HEK293T (cell line): ENCODE data around the gene EGFL8.
"Not testable (repeated sequence)": the region's sequence is repeated elsewhere in the genome, so short reads cannot be mapped to it uniquely, and the experiment has no call there.

Experiments
- CTCF ChIA-PET: fragments of 350-600 bp; formaldehyde crosslinking; extraction: SDS; loops from one replicate; lab custom pipeline; 2021; ENCODE audit warnings: antibody characterized with exemption, inconsistent platforms; lab: Yijun Ruan, JAX
- POLR2A ChIA-PET: fragments of 350-600 bp; formaldehyde crosslinking; extraction: SDS; loops from one replicate; lab custom pipeline; 2020; ENCODE audit warnings: antibody characterized with exemption, inconsistent platforms; lab: Yijun Ruan, JAX
- DNase-seq: peaks from one replicate; pipeline ENCODE4 v3.0.0; 2012; ENCODE audit warnings: mixed read lengths; ENCODE audit errors: extremely low spot score
- ARNT ChIP-seq: fragments of 450-650 bp; IDR thresholded peaks from 2 replicates; pipeline ENCODE4 v1.6.1; 2017; ENCODE audit warnings: mild to moderate bottlenecking
- BHLHE40 ChIP-seq: fragments of 450-650 bp; IDR thresholded peaks from 2 replicates; pipeline ENCODE4 v1.6.1; 2016; ENCODE audit warnings: mild to moderate bottlenecking, moderate library complexity, borderline replicate concordance
- CTBP1 ChIP-seq: fragments of 450-650 bp; IDR thresholded peaks from 2 replicates; pipeline ENCODE4 v1.6.1; 2016; ENCODE audit warnings: borderline replicate concordance
- ELF4 ChIP-seq: fragments of 450-650 bp; IDR thresholded peaks from 2 replicates; pipeline ENCODE4 v1.6.1; 2017; ENCODE audit warnings: antibody characterized with exemption
- FOXA1 ChIP-seq: fragments of 450-650 bp; IDR thresholded peaks from 2 replicates; pipeline ENCODE4 v1.6.1; 2016; ENCODE audit warnings: mild to moderate bottlenecking
- FOXK2 ChIP-seq: fragments of 450-650 bp; IDR thresholded peaks from 2 replicates; pipeline ENCODE4 v1.6.1; 2016; ENCODE audit warnings: mild to moderate bottlenecking
- FOXM1 ChIP-seq: fragments of 450-650 bp; IDR thresholded peaks from 2 replicates; pipeline ENCODE4 v1.6.1; 2017; ENCODE audit warnings: mild to moderate bottlenecking, borderline replicate concordance
- HDGF ChIP-seq: fragments of 450-650 bp; IDR thresholded peaks from 2 replicates; pipeline ENCODE4 v1.6.1; 2017; ENCODE audit warnings: antibody characterized with exemption, borderline replicate concordance
- L3MBTL2 ChIP-seq: fragments of 450-650 bp; conservative IDR thresholded peaks from 2 replicates; pipeline ENCODE4 v1.6.1; 2016; ENCODE audit warnings: mild to moderate bottlenecking
- LEF1 ChIP-seq: fragments of 450-650 bp; IDR thresholded peaks from 2 replicates; pipeline ENCODE4 v1.6.1; 2017; ENCODE audit warnings: mild to moderate bottlenecking, borderline replicate concordance
- NFRKB ChIP-seq: fragments of 450-650 bp; IDR thresholded peaks from 2 replicates; pipeline ENCODE4 v1.6.1; 2016; ENCODE audit warnings: mild to moderate bottlenecking, moderate library complexity
- PKNOX1 ChIP-seq: fragments of 450-650 bp; IDR thresholded peaks from 2 replicates; pipeline ENCODE4 v1.6.1; 2016
- SP1 ChIP-seq: fragments of 450-650 bp; IDR thresholded peaks from 2 replicates; pipeline ENCODE4 v1.6.1; 2017
- SUZ12 ChIP-seq: fragments of 450-650 bp; IDR thresholded peaks from 2 replicates; pipeline ENCODE4 v1.6.1; 2016; ENCODE audit warnings: mild to moderate bottlenecking
- TARDBP ChIP-seq: fragments of 450-650 bp; IDR thresholded peaks from 2 replicates; pipeline ENCODE4 v1.6.1; 2016
- ZNF384 ChIP-seq: fragments of 450-650 bp; IDR thresholded peaks from 2 replicates; pipeline ENCODE4 v1.6.1; 2016

EGFL8 gene

GRCh38 chr6:32139590-32139989 is 24.8 kb upstream of the EGFL8 start:
- ChIA-PET POLR2A (interaction anchor here (2.4 kb wide), 1 partner anchor 10 kb away, joined by 15 read pairs; the partner anchor contains the start of genes ATF6B and FKBPL), CTCF (interaction anchor here (0.6 kb wide), 1 partner anchor 27 kb away, joined by 3 read pairs; no protein-coding TSS in a partner anchor)
- no peak for TF ChIP-seq L3MBTL2
- TF ChIP-seq FOXK2, result no peak
- no peak for TF ChIP-seq ARNT
- TF ChIP-seq CTBP1, result no peak
- TF ChIP-seq SP1, result no peak
- TF ChIP-seq FOXM1, result no peak
- TF ChIP-seq PKNOX1, result no peak
- TF ChIP-seq ELF4, result no peak
- no peak for TF ChIP-seq TARDBP
- TF ChIP-seq HDGF, result no peak
- TF ChIP-seq BHLHE40, result no peak
- TF ChIP-seq ZNF384, result no peak
- TF ChIP-seq LEF1, result no peak
- DNase-seq, result no peak

- POLR2A ChIA-PET, result interaction anchor here (2.4 kb wide), 1 partner anchor 11 kb away, joined by 15 read pairs; the partner anchor contains the start of genes ATF6B and FKBPL
- CTCF ChIA-PET, result no interaction called here
- DNase-seq, result no peak
- TF ChIP-seq ARNT (no peak), BHLHE40 (no peak), HDGF (no peak), TARDBP (no peak), SUZ12 (no peak), ELF4 (no peak)
Observed at GRCh38 chr6:32140420-32141046, 23.9 kb upstream of the EGFL8 start.

- POLR2A ChIA-PET, result interaction anchor here (1.3 to 1.6 kb wide), 3 partner anchors 14 to 51 kb away, joined by 3 to 8 read pairs (median 3); partner anchors contain the start of genes ATF6B and FKBPL
- CTCF ChIA-PET, result interaction anchor here (2.4 kb wide), 1 partner anchor 26 kb away, joined by 13 read pairs; no protein-coding TSS in a partner anchor
- DNase-seq, result not testable (repeated sequence)
Observed at GRCh38 chr6:32144238-32144637, 20.2 kb upstream of the EGFL8 start.

- no peak for DNase-seq
- CTCF ChIA-PET, result no interaction called here
- TF ChIP-seq FOXM1 (no peak), TARDBP (no peak), HDGF (no peak), FOXA1 (no peak)
- POLR2A ChIA-PET, result interaction anchor here (0.8 to 1.6 kb wide), 3 partner anchors 15 to 50 kb away, joined by 3 to 11 read pairs (median 4); partner anchors contain the start of gene FKBPL
Observed at GRCh38 chr6:32146287-32146686, 18.1 kb upstream of the EGFL8 start.

GRCh38 chr6:32146687-32147086 is 17.7 kb upstream of the EGFL8 start:
- CTCF ChIA-PET, result no interaction called here
- no peak for TF ChIP-seq PKNOX1
- POLR2A ChIA-PET, result interaction anchor here (1.2 to 1.6 kb wide), 2 partner anchors 17 to 49 kb away, joined by 4 to 11 read pairs; partner anchors contain the start of gene FKBPL
- no peak for DNase-seq

- POLR2A ChIA-PET, result interaction anchor here (1.2 kb wide), 1 partner anchor 17 kb away, joined by 5 read pairs; the partner anchor contains the start of gene FKBPL
- no peak for TF ChIP-seq ELF4
- TF ChIP-seq SUZ12, result no peak
- no peak for TF ChIP-seq TARDBP
- TF ChIP-seq HDGF, result no peak
- TF ChIP-seq PKNOX1, result no peak
- TF ChIP-seq FOXM1, result no peak
- no peak for TF ChIP-seq BHLHE40
- no peak for TF ChIP-seq FOXK2
- TF ChIP-seq LEF1, result no peak
- no peak for TF ChIP-seq L3MBTL2
- TF ChIP-seq FOXA1, result no peak
- TF ChIP-seq ARNT, result no peak
- TF ChIP-seq NFRKB, result no peak
- no peak for TF ChIP-seq CTBP1
- no peak for TF ChIP-seq SP1
- no peak for TF ChIP-seq ZNF384
- DNase-seq, result no peak
- CTCF ChIA-PET, result no interaction called here
Observed at GRCh38 chr6:32147401-32148132, 16.8 kb upstream of the EGFL8 start.
